K562 (cell line): ENCODE measurements around the gene ANKRD13A. TPM values are rescaled to one million over a fixed set of nuclear protein-coding genes. Genes with fewer than 3 reads are reported as not detected.
A peak's percentile ranks its signal among the peaks of the same experiment; 100 is the strongest.

ENCODE experiments used
- AFF1 ChIP-seq, 2 experiments: fragments of 450-650 bp; IDR thresholded peaks; 2 replicates each; pipeline ENCODE4 v1.6.1; 2018; ENCODE audit warnings: mild to moderate bottlenecking in 2 of 2, low read depth in 1 of 2; ENCODE audit not compliant: partially characterized antibody in 2 of 2
- PURB ChIP-seq: sonication (generic); formaldehyde crosslinking; IDR thresholded peaks from 2 replicates; pipeline ENCODE4 v1.9.0; 2021; ENCODE audit warnings: low read depth, mild to moderate bottlenecking, missing genetic modification reagents
- RB1 ChIP-seq: fragments of 450-650 bp; IDR thresholded peaks from 2 replicates; pipeline ENCODE4 v1.6.1; 2017; ENCODE audit warnings: low read depth, mild to moderate bottlenecking
- SAP30 ChIP-seq: fragments of 200-600 bp; sonication (generic); IDR thresholded peaks from 2 replicates; pipeline ENCODE4 v1.6.1; 2012; ENCODE audit warnings: borderline replicate concordance, low read depth, mild to moderate bottlenecking, moderate library complexity, low read length, control low read depth, inconsistent platforms; ENCODE audit not compliant: insufficient read depth, poor library complexity, severe bottlenecking
- ZNF57 ChIP-seq: fragments of 450-650 bp; formaldehyde crosslinking; IDR thresholded peaks from 2 replicates; pipeline ENCODE4 v1.4.0; 2020; ENCODE audit warnings: mild to moderate bottlenecking, moderate library complexity
- polyA plus RNA-seq, 8 experiments: library from polyadenylated mRNA; depleted of rRNA in 4 of 8; stranded (reverse) in 5 of 8; unstranded in 3 of 8; fragments of >200 nt; fragmentation: Nextera tagmentation in 2 of 8; fragmentation: Illumina TruSeq in 1 of 8; extraction: Ambion mirVana in 2 of 8; extraction: Trizol in 1 of 8; gene quantifications; 2 replicates each; pipeline versions ENCODE4 v1.2.1 to v1.2.3, GENCODE V29; 2011 to 2014; ENCODE audit warnings: inconsistent platforms in 1 of 8, missing spikeins in 1 of 8
- total RNA-seq, 7 experiments: library from RNA; depleted of rRNA in 6 of 7; stranded (reverse); fragments of >200 nt in 6 of 7; fragmentation: Illumina TruSeq in 2 of 7; extraction: Trizol in 2 of 7; gene quantifications; 2 replicates each; pipeline versions ENCODE4 v1.2.1 to v1.2.3, GENCODE V29; 2011 to 2021; ENCODE audit warnings: low replicate concordance in 1 of 7
- TF ChIP-seq, protein P1 (sequence below): fragments of 250-450 bp; sonication (Bioruptor Pico); IDR thresholded peaks from 2 replicates; pipeline ENCODE4 v1.5.0; 2021; ENCODE audit warnings: mild to moderate bottlenecking, moderate library complexity
- TF ChIP-seq, protein P2 (sequence below), 2 experiments: fragments of 150-350 bp in 1 of 2; IDR thresholded peaks; 2 replicates each; pipeline ENCODE4 v1.6.1; 2012 to 2016; ENCODE audit warnings: low read depth in 2 of 2, low read length in 2 of 2, mild to moderate bottlenecking in 1 of 2, moderate library complexity in 1 of 2
- TF ChIP-seq, protein P3 (sequence below), 2 experiments: IDR thresholded peaks; 2 replicates each; pipeline ENCODE4 v1.6.1; 2011; ENCODE audit warnings: borderline replicate concordance in 1 of 2, control low read depth in 1 of 2, low read depth in 1 of 2, low read length in 1 of 2, mild to moderate bottlenecking in 1 of 2, mixed read lengths in 1 of 2, moderate library complexity in 1 of 2; ENCODE audit not compliant: insufficient read depth in 1 of 2, insufficient read length in 1 of 2, poor library complexity in 1 of 2, severe bottlenecking in 1 of 2; ENCODE audit errors: extremely low read depth in 1 of 2
- TF ChIP-seq, protein P4 (sequence below): sonication (generic); formaldehyde crosslinking; IDR thresholded peaks from 2 replicates; pipeline ENCODE4 v1.8.1; 2023; ENCODE audit warnings: mild to moderate bottlenecking, missing genetic modification reagents

ANKRD13A gene
- total and polyA plus RNA-seq, 9 of the 15 experiments (the other 6 are each of a cell fraction or from before 2014, with no cell fraction given): 5.0 to 55.0 (median 41.5) TPM

DNA sequence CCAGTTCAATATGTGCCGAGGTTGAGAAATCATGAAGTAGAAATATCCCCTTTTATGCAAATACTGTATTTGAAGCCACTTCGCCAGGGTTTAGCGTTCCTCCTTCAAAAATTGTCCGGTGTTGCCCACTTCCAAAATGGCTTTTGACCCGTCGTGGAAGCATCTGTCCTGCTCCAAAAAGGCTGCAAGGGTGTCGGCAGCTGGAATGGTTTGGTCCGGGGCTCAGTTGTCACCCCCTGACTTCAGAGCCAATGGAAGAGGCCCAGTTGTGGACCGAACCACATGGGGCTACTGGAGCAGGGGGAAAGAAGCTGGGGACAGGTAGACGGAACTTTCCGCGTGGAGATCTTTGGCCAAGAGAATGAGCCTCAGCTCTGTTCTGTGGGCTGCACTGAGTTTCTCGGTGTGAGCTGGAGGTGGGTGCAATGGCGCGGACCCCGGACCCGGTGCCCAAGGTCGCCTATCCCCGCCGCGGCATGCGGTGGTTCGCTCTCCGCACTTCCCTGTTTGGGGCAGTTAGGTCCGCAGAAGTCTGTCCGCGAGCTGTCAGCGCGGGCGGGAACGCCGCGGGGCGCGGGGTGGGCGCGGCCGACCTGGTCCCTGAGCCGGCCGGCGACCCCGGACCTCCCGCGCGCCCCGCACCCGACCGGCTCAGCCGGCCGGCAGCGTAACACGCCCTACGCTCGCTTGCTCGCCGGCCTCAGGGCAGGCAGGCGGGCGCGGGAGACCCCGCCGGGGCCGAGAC, at the start of gene ANKRD13A (continued):
- TF ChIP-seq RB1 (peak; percentile 83; the same call in 1 of the 2 replicates), PURB (no peak), SAP30 (peak; percentile 91), AFF1 (IDR thresholded peaks at IDR 0.05; ENCODE audit: low read depth in 1 of 2, partially characterized antibody in 2 of 2) (peak; percentile 33 to 85), ZNF57 (CRISPR knock-in tag) (no peak)
- TF ChIP-seq, protein P1, sequence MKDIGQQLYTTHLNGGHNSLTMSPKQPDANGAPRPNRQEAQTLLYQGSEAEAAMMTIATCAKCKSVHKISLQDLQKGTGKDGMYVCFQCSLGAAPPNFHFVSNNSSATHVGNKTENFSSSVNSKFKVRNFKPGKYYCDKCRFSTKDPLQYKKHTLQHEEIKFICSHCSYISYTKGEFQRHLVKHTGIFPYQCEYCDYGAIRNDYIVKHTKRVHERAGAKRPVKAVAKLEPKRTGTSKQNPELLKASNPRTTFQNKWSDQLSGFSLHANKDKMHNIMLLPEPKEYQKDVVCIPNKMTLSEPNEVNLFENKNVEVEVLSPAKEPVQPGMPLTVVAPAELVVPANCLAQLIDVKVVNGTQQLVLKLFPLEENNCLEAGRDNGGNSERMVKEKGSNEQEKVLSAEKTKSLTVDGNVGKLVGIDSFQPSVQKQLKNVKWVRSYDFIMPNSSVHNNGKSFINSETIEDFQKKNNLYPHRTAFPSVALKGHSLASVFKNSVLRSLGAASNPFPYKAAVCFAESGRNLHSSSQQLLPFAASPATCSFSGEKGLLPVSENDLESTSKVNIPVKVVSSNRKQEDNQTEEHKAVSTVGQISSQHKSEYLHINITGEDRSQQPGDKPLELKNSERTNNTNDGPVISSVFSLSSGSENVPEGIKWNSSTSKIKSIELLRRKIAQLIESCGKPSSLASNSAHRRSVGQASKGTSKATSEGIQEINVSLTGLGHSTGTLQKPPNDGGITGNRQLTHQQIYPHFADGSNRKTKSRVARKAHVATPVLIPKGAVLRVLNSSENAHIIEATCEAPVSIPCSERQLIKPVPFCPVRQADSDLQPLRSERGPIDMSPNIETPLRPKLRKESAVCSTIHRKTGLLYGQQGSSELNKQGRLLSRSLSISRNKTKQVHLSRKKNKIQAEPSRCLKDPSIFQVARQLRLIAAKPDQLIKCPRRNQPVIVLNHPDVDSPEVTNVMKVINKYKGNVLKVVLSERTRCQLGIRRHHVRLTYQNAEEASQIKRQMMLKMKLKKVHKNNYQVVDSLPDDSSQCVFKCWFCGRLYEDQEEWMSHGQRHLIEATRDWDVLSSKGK (CRISPR knock-in tag): no peak
- TF ChIP-seq, protein P2, sequence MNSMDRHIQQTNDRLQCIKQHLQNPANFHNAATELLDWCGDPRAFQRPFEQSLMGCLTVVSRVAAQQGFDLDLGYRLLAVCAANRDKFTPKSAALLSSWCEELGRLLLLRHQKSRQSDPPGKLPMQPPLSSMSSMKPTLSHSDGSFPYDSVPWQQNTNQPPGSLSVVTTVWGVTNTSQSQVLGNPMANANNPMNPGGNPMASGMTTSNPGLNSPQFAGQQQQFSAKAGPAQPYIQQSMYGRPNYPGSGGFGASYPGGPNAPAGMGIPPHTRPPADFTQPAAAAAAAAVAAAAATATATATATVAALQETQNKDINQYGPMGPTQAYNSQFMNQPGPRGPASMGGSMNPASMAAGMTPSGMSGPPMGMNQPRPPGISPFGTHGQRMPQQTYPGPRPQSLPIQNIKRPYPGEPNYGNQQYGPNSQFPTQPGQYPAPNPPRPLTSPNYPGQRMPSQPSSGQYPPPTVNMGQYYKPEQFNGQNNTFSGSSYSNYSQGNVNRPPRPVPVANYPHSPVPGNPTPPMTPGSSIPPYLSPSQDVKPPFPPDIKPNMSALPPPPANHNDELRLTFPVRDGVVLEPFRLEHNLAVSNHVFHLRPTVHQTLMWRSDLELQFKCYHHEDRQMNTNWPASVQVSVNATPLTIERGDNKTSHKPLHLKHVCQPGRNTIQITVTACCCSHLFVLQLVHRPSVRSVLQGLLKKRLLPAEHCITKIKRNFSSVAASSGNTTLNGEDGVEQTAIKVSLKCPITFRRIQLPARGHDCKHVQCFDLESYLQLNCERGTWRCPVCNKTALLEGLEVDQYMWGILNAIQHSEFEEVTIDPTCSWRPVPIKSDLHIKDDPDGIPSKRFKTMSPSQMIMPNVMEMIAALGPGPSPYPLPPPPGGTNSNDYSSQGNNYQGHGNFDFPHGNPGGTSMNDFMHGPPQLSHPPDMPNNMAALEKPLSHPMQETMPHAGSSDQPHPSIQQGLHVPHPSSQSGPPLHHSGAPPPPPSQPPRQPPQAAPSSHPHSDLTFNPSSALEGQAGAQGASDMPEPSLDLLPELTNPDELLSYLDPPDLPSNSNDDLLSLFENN (IDR thresholded peaks at IDR 0.05; ENCODE audit: low read depth in 2 of 2, low read length in 2 of 2): no peak
- TF ChIP-seq, protein P3, sequence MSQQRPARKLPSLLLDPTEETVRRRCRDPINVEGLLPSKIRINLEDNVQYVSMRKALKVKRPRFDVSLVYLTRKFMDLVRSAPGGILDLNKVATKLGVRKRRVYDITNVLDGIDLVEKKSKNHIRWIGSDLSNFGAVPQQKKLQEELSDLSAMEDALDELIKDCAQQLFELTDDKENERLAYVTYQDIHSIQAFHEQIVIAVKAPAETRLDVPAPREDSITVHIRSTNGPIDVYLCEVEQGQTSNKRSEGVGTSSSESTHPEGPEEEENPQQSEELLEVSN (IDR thresholded peaks at IDR 0.05; ENCODE audit: borderline replicate concordance in 1 of 2, extremely low read depth in 1 of 2, insufficient read depth in 1 of 2, insufficient read length in 1 of 2, low read depth in 1 of 2, low read length in 1 of 2, poor library complexity in 1 of 2, severe bottlenecking in 1 of 2): peak; percentile 74 to 86
- TF ChIP-seq, protein P4, sequence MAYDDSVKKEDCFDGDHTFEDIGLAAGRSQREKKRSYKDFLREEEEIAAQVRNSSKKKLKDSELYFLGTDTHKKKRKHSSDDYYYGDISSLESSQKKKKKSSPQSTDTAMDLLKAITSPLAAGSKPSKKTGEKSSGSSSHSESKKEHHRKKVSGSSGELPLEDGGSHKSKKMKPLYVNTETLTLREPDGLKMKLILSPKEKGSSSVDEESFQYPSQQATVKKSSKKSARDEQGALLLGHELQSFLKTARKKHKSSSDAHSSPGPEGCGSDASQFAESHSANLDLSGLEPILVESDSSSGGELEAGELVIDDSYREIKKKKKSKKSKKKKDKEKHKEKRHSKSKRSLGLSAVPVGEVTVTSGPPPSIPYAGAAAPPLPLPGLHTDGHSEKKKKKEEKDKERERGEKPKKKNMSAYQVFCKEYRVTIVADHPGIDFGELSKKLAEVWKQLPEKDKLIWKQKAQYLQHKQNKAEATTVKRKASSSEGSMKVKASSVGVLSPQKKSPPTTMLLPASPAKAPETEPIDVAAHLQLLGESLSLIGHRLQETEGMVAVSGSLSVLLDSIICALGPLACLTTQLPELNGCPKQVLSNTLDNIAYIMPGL (CRISPR knock-in tag): peak; percentile 73; the same call in 1 of the 2 replicates
